A549 (cell line): ENCODE results near the gene ADCY3. TPM values are rescaled to one million over a fixed set of nuclear protein-coding genes. Genes with fewer than 3 reads are reported as not detected.
A peak's percentile ranks its signal among the peaks of the same experiment; 100 is the strongest.

ENCODE experiments used
- ATAC-seq, 2 experiments: fragments of 200-7000 bp in 1 of 2; fragments of >200 bp in 1 of 2; cut with Nextera tagmentation in 1 of 2; cut with Tn5 transposase in 1 of 2; 3 replicates each; pipeline versions ENCODE4 v1.8.0 to v1.9.1; 2018 to 2020; ENCODE audit warnings: mild to moderate bottlenecking in 1 of 2, moderate library complexity in 1 of 2
- CTCF ChIA-PET: fragments of 300-600 bp; sonication (Branson Sonifier 250); formaldehyde crosslinking; extraction: SDS; loops from one replicate; lab custom pipeline; 2021; ENCODE audit warnings: antibody characterized with exemption, inconsistent platforms; lab: Yijun Ruan, JAX
- POLR2A ChIA-PET: fragments of 350-600 bp; formaldehyde crosslinking; extraction: SDS; loops from one replicate; lab custom pipeline; 2021; ENCODE audit warnings: antibody characterized with exemption, inconsistent platforms; lab: Yijun Ruan, JAX
- DNase-seq, 2 experiments: peaks; one replicate each; pipeline versions ENCODE4 v3.0.0 to v3.0.0-alpha.2; 2011 to 2016; ENCODE audit warnings: low read depth in 1 of 2, low spot score in 1 of 2
- FAIRE-seq: peaks from 2 replicates; lab custom pipeline; 2011; peaks lifted over from hg19 to GRCh38; lab: Jason Lieb, UNC
- H3K27ac ChIP-seq, 2 experiments: fragments of >200 bp; sonication (Bioruptor Twin); formaldehyde crosslinking; 3 replicates each; pipeline ENCODE4 v1.5.1; 2016 to 2017
- H3K4me1 ChIP-seq: fragments of >200 bp; sonication (Bioruptor Twin); formaldehyde crosslinking; 3 replicates; pipeline ENCODE4 v1.6.1; 2016
- H3K4me2 ChIP-seq: fragments of >200 bp; sonication (Bioruptor Twin); formaldehyde crosslinking; 3 replicates; pipeline ENCODE4 v1.6.1; 2016
- H3K4me3 ChIP-seq: fragments of >200 bp; sonication (Bioruptor Twin); formaldehyde crosslinking; 3 replicates; pipeline ENCODE4 v1.5.1; 2016
- H3K9me3 ChIP-seq: fragments of >200 bp; sonication (Bioruptor Twin); formaldehyde crosslinking; 3 replicates; pipeline ENCODE4 v1.6.1; 2016
- ATOH8 ChIP-seq: fragments of 250-450 bp; sonication (Bioruptor Pico); IDR thresholded peaks from 2 replicates; pipeline ENCODE4 v1.5.0; 2020; ENCODE audit warnings: low read depth, mild to moderate bottlenecking, moderate library complexity
- CBX8 ChIP-seq: fragments of 200-600 bp; sonication (generic); IDR thresholded peaks from 2 replicates; pipeline ENCODE4 v1.6.1; 2016
- CEBPB ChIP-seq, 2 experiments: fragments of >200 bp in 1 of 2; sonication (Bioruptor Twin) in 1 of 2; formaldehyde crosslinking in 1 of 2; IDR thresholded peaks; 2 replicates each; pipeline ENCODE4 v1.6.1; 2012 to 2016
- CHD2 ChIP-seq: fragments of 150-350 bp; IDR thresholded peaks from 2 replicates; pipeline ENCODE4 v1.6.1; 2014; ENCODE audit warnings: low read length; ENCODE audit not compliant: partially characterized antibody
- EHF ChIP-seq: fragments of 250-450 bp; sonication (Bioruptor Pico); IDR thresholded peaks from 2 replicates; pipeline ENCODE4 v1.5.0; 2020; ENCODE audit warnings: mild to moderate bottlenecking
- EHMT2 ChIP-seq: fragments of 200-600 bp; sonication (generic); IDR thresholded peaks from 2 replicates; pipeline ENCODE4 v1.6.1; 2016; ENCODE audit warnings: antibody characterized with exemption, low read depth, mild to moderate bottlenecking, moderate library complexity
- FOSL2 ChIP-seq, 2 experiments: fragments of 450-650 bp in 1 of 2; fragments of >200 bp in 1 of 2; sonication (Bioruptor Twin) in 1 of 2; formaldehyde crosslinking; IDR thresholded peaks; 2 replicates each; pipeline versions ENCODE4 v1.5.0 to v1.6.1; 2016 to 2020; ENCODE audit warnings: mild to moderate bottlenecking in 1 of 2, moderate library complexity in 1 of 2
- HDAC2 ChIP-seq: fragments of 200-600 bp; sonication (generic); IDR thresholded peaks from 2 replicates; pipeline ENCODE4 v1.6.1; 2016
- HOXA7 ChIP-seq: fragments of 250-450 bp; sonication (Bioruptor Pico); IDR thresholded peaks from 2 replicates; pipeline ENCODE4 v1.5.0; 2020; ENCODE audit warnings: mild to moderate bottlenecking, moderate library complexity
- JUN ChIP-seq, 2 experiments: fragments of >200 bp; sonication (Bioruptor Twin); formaldehyde crosslinking; IDR thresholded peaks; 2 replicates in 1 of 2; 3 replicates in 1 of 2; pipeline ENCODE4 v1.6.1; 2016 to 2017
- MAFK ChIP-seq: fragments of 450-650 bp; IDR thresholded peaks from 2 replicates; pipeline ENCODE4 v1.6.1; 2014; ENCODE audit not compliant: partially characterized antibody
- MYC ChIP-seq: IDR thresholded peaks from 2 replicates; pipeline ENCODE4 v1.6.1; 2012; ENCODE audit warnings: mild to moderate bottlenecking, inconsistent platforms, low read length, improper control_type of control experiment, borderline replicate concordance
- NPAS2 ChIP-seq: fragments of 250-450 bp; sonication (Bioruptor Pico); IDR thresholded peaks from 2 replicates; pipeline ENCODE4 v1.8.0; 2022; ENCODE audit warnings: mild to moderate bottlenecking, moderate library complexity, borderline replicate concordance
- NR3C1 ChIP-seq: fragments of >200 bp; sonication (Bioruptor Twin); formaldehyde crosslinking; IDR thresholded peaks from 3 replicates; pipeline ENCODE4 v1.6.1; 2017
- PBX3 ChIP-seq: IDR thresholded peaks from 2 replicates; pipeline ENCODE4 v1.6.1; 2012
- PHF8 ChIP-seq: fragments of 200-600 bp; sonication (generic); IDR thresholded peaks from 2 replicates; pipeline ENCODE4 v1.6.1; 2016; ENCODE audit warnings: low read depth, mild to moderate bottlenecking, antibody characterized with exemption, moderate library complexity, borderline replicate concordance
- POLR2AphosphoS2 ChIP-seq: conservative IDR thresholded peaks from 2 replicates; pipeline ENCODE4 v1.6.1; 2012; ENCODE audit warnings: low read length, improper control_type of control experiment, inconsistent platforms
- RARB ChIP-seq: fragments of 250-450 bp; sonication (Bioruptor Pico); IDR thresholded peaks from 2 replicates; pipeline ENCODE4 v1.8.0; 2021; ENCODE audit warnings: mild to moderate bottlenecking, moderate library complexity
- REST ChIP-seq: fragments of 200-600 bp; sonication (generic); IDR thresholded peaks from 2 replicates; pipeline ENCODE4 v1.6.1; 2016; ENCODE audit warnings: antibody characterized with exemption, mild to moderate bottlenecking, moderate library complexity
- RFX5 ChIP-seq: fragments of 450-650 bp; IDR thresholded peaks from 2 replicates; pipeline ENCODE4 v1.7.1; 2014; ENCODE audit warnings: antibody characterized with exemption, mild to moderate bottlenecking, moderate library complexity
- SMC3 ChIP-seq: fragments of >200 bp; sonication (Bioruptor Twin); formaldehyde crosslinking; IDR thresholded peaks from 3 replicates; pipeline ENCODE4 v1.6.1; 2018; ENCODE audit warnings: inconsistent platforms
- SREBF2 ChIP-seq: fragments of 450-650 bp; IDR thresholded peaks from 2 replicates; pipeline ENCODE4 v1.6.1; 2014; ENCODE audit warnings: mild to moderate bottlenecking, moderate library complexity
- USF2 ChIP-seq: fragments of 450-650 bp; IDR thresholded peaks from 2 replicates; pipeline ENCODE4 v1.6.1; 2014; ENCODE audit warnings: antibody characterized with exemption
- ZFP36 ChIP-seq: fragments of 450-650 bp; IDR thresholded peaks from 2 replicates; pipeline ENCODE4 v1.6.1; 2014; ENCODE audit warnings: borderline replicate concordance; ENCODE audit not compliant: partially characterized antibody
- ZSCAN20 ChIP-seq: fragments of 250-450 bp; sonication (Bioruptor Pico); IDR thresholded peaks from 2 replicates; pipeline ENCODE4 v1.8.0; 2022; ENCODE audit warnings: mild to moderate bottlenecking, moderate library complexity
- WGBS: methylation state at CpG from one replicate; pipeline ENCODE4 v1.1.6; 2017; ENCODE audit errors: missing lambda C conversion rate; 5-methylcytosine and 5-hydroxymethylcytosine counted together
- polyA plus RNA-seq, 4 experiments: library from polyadenylated mRNA; depleted of rRNA in 3 of 4; stranded (reverse); fragments of >200 nt; fragmentation: RNase III in 1 of 4; extraction: RNeasy Plus Mini Kit Qiagen cat#74134 plus additional on column Dnase treatment in 1 of 4; gene quantifications; 2 replicates in 3 of 4; 3 replicates in 1 of 4; pipeline ENCODE4 v1.2.3, GENCODE V29; 2011 to 2017

The ADCY3 gene
- polyA plus RNA-seq, 2 of the 4 experiments (the other 2 are of a cell fraction), result 37.4 to 65.4 TPM

GRCh38 chr2:24855726-24856125 is 64.3 kb downstream of the ADCY3 start:
- no peak for DNase-seq

GRCh38 chr2:24855022-24855622 is 64.9 kb downstream of the ADCY3 start:
- H3K27ac ChIP-seq, result no peak overlapping the region
- ChIA-PET POLR2A (no interaction called here), CTCF (interaction anchor here (0.6 to 1.2 kb wide), 3 partner anchors 76 to 342 kb away, joined by 3 read pairs; no protein-coding TSS in a partner anchor)
- ATAC-seq (no peak), FAIRE-seq (no peak), DNase-seq (no peak)
- no peak overlapping the region for H3K4me2 ChIP-seq
- no peak overlapping the region for H3K4me3 ChIP-seq
- H3K4me1 ChIP-seq, result no peaks in the 10 kb centered on the region
- WGBS, result 94% methylated on average over 8 of the region's 8 CpGs
- no peaks in the 10 kb centered on the region for H3K9me3 ChIP-seq
- TF ChIP-seq EHMT2, result no peak
- no peak for TF ChIP-seq ZSCAN20 (CRISPR knock-in tag)
- no peak for TF ChIP-seq SMC3
- no peak for TF ChIP-seq USF2
- no peak for TF ChIP-seq CEBPB (IDR thresholded peaks at IDR 0.05)
- no peak for TF ChIP-seq FOSL2 (IDR thresholded peaks at IDR 0.05)
- TF ChIP-seq FOSL2 (CRISPR knock-in tag; IDR thresholded peaks at IDR 0.05), result no peak
- TF ChIP-seq CBX8, result no peak
- no peak for TF ChIP-seq RFX5
- no peak for TF ChIP-seq JUN (IDR thresholded peaks at IDR 0.05)
- no peak for TF ChIP-seq MAFK
- TF ChIP-seq REST, result no peak

More at GRCh38 chr2:24855726-24856125, 64.3 kb downstream of the ADCY3 start:
- H3K4me3 ChIP-seq, result no peak overlapping the region
- CTCF ChIA-PET, result interaction anchor here (0.9 kb wide), 1 partner anchor 341 kb away, joined by 3 read pairs; no protein-coding TSS in a partner anchor
- no peak overlapping the region for H3K4me2 ChIP-seq
- ATAC-seq (peak in 1 of 2 experiments; percentile 17; a peak in 2 of 6 replicates), FAIRE-seq (no peak)
- H3K27ac ChIP-seq, result no peak overlapping the region
- H3K4me1 ChIP-seq, result no peaks in the 10 kb centered on the region
- POLR2A ChIA-PET, result no interaction called here
- no peaks in the 10 kb centered on the region for H3K9me3 ChIP-seq
- TF ChIP-seq CEBPB (IDR thresholded peaks at IDR 0.05) (no peak), SREBF2 (no peak), RARB (CRISPR knock-in tag) (no peak), SMC3 (no peak), REST (no peak), ZFP36 (no peak), JUN (IDR thresholded peaks at IDR 0.05) (no peak), ZSCAN20 (CRISPR knock-in tag) (no peak), NPAS2 (CRISPR knock-in tag) (no peak), ATOH8 (no peak), PHF8 (no peak), NR3C1 (no peak), POLR2AphosphoS2 (no peak), PBX3 (no peak), MYC (no peak), HOXA7 (CRISPR knock-in tag) (no peak), EHF (CRISPR knock-in tag) (no peak), CHD2 (no peak), HDAC2 (no peak)
- WGBS, result 76% methylated on average over 3 of the region's 4 CpGs
